ENCODE results near the gene TMC7. TPM values are rescaled to one million over a fixed set of nuclear protein-coding genes. Genes with fewer than 3 reads are reported as not detected.
A peak's percentile ranks its signal among the peaks of the same experiment; 100 is the strongest.

Gene TMC7
- total RNA-seq, 2 donors from 2014 or later, result 1.6 to 2.9 TPM

DNA sequence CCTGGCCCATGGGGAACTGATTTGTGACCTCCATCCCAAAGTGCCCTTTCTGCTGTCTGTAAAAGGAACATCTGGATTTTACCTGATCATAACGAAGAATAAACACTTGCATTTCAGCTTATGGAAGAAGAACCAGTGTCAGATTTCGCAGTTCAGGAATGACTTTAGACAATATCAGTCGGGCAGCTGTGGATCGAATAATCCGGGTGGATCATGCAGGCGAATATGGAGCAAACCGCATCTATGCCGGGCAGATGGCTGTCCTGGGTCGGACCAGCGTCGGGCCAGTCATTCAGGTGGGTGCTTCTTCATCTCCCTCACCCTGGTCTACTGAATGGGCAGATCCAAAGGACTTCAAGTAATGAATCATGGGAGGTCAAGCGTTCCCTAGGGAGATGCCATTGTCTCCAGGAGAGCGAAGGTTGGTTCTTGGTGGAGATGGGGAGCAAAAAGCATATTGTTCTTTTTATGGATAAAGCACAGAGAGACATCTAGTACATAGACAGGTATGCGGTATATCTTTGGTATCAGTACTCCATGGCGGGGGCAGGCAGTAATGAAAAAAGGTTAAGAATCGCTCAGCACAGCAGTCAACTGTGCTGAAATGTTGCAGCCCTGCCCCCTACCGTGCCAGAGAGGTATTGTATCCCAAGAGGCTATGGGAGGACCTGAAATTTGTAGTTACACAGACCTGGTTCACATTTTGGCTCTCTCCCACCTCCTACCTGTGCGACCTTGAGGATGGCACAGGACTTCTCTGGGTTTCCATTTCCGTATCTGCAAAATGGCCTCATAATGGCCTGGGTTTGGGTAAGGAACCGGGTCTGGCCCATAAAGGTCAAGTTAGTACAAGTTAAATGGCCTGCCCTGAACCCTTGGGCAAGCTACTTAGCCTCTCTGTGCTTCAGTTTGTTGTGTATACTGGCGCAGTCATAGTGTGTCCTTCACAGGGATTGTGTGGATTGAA, 88.4 kb downstream of the TMC7 start:
- Histone ChIP-seq H3K27me3 (replicated peaks; ENCODE audit: insufficient read depth) (no peaks in the 10 kb centered on the region), H3K36me3 (no peaks in the 10 kb centered on the region), H3K9me3 (no peaks in the 10 kb centered on the region), H3K4me3 (no peak overlapping the region), H3K27ac (no peak overlapping the region), H3K4me1 (replicated peaks) (no peaks in the 10 kb centered on the region)
- TF ChIP-seq, protein P1, sequence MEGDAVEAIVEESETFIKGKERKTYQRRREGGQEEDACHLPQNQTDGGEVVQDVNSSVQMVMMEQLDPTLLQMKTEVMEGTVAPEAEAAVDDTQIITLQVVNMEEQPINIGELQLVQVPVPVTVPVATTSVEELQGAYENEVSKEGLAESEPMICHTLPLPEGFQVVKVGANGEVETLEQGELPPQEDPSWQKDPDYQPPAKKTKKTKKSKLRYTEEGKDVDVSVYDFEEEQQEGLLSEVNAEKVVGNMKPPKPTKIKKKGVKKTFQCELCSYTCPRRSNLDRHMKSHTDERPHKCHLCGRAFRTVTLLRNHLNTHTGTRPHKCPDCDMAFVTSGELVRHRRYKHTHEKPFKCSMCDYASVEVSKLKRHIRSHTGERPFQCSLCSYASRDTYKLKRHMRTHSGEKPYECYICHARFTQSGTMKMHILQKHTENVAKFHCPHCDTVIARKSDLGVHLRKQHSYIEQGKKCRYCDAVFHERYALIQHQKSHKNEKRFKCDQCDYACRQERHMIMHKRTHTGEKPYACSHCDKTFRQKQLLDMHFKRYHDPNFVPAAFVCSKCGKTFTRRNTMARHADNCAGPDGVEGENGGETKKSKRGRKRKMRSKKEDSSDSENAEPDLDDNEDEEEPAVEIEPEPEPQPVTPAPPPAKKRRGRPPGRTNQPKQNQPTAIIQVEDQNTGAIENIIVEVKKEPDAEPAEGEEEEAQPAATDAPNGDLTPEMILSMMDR (IDR thresholded peaks at IDR 0.05), result peak in 3 of 4 experiments; percentile 56 to 67 (median 57)
- TF ChIP-seq POLR2A (IDR thresholded peaks at IDR 0.05) (no peak), POLR2AphosphoS5 (IDR thresholded peaks at IDR 0.05) (peak; percentile 10)
- 80% methylated on average over 21 of the region's 21 CpGs for WGBS
- DNase-seq (ENCODE audit: low spot score), result peak; percentile 46
- intact Hi-C loops (cut with DNase I), result loop anchor here (5.0 kb wide), 2 partner anchors 40 to 90 kb away; partner anchors contain the start of genes ITPRIPL2 and TMC7

DNA sequence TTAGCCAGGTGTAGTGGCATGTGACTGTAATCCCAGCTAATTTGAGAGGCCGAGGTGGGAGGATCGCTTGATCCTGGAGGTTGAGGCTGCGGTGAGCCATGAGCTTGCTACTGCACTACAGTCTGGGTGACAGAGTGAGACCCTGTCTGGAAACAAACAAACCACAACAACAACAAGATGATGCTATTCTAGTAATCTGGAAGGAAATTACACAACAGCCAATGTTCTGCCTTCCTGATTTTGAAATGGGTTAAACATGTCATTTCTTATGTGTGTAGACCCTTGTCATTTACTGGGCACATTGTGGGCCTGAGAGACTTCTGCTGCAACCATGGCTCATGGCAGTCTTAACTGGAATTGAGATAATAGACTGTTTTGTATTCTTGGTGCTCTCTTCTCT, 89.6 kb downstream of the TMC7 start:
- no peaks in the 10 kb centered on the region for H3K36me3 ChIP-seq
- 94% methylated on average over 3 of the region's 3 CpGs for WGBS
- DNase-seq (ENCODE audit: low spot score), result no peak
- no peaks in the 10 kb centered on the region for H3K27me3 ChIP-seq (replicated peaks; ENCODE audit: insufficient read depth)
- H3K27ac ChIP-seq, result no peak overlapping the region
- intact Hi-C loops (cut with DNase I), result loop anchor here (5.0 kb wide), 2 partner anchors 39 to 91 kb away; partner anchors contain the start of genes ITPRIPL2 and TMC7
- TF ChIP-seq, protein P1 (IDR thresholded peaks at IDR 0.05), result no peak
- TF ChIP-seq POLR2A (IDR thresholded peaks at IDR 0.05), result no peak
- no peaks in the 10 kb centered on the region for H3K4me1 ChIP-seq (replicated peaks)
- no peaks in the 10 kb centered on the region for H3K9me3 ChIP-seq
- H3K4me3 ChIP-seq, result no peak overlapping the region

DNA sequence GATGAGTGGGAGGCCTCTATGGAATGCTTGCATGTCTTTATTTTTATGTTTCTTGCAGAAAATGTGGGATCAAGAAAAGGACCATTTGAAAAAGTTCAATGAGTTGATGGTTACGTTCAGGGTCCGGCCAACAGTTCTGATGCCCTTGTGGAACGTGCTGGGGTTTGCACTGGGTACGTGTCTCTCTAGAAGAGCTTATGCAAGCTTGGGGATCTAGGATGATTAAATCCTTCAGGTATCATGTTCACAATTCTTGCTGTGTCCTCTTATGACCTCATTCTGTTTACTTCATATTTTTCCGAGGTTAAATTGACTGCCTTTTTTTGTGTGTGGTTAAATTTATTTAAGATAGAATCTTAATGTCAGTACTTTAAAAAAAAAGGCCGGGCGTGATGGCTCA, 90.1 kb downstream of the TMC7 start:
- TF ChIP-seq POLR2A (IDR thresholded peaks at IDR 0.05), result no peak
- TF ChIP-seq POLR2AphosphoS5 (IDR thresholded peaks at IDR 0.05), result no peak
- TF ChIP-seq, protein P1 (IDR thresholded peaks at IDR 0.05), result no peak
- no peaks in the 10 kb centered on the region for H3K36me3 ChIP-seq
- H3K27ac ChIP-seq, result peak overlapping the region in 1 of 2 donors; percentile 34

DNA sequence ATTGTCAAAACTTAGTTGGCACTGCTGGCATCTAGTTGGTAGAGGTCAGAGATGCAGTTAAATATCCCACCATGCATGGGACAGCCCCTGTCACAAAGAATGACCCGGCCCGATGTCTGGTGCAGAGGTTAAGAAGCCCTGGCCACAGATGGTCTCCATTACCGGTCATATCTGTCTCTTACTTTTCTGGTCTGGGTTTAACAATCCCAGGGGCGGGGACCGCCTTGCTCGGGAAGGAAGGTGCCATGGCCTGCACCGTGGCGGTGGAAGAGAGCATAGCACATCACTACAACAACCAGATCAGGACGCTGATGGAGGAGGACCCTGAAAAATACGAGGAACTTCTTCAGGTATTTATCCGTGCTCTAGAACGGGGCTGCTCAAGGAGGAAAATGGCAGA, 91.8 kb downstream of the TMC7 start:
- no peak for DNase-seq (ENCODE audit: low spot score)
- intact Hi-C loops (cut with DNase I), result no loop called here
- WGBS, result 95% methylated on average over 12 of the region's 12 CpGs
- Histone ChIP-seq H3K27ac (no peak overlapping the region), H3K36me3 (no peaks in the 10 kb centered on the region), H3K9me3 (no peaks in the 10 kb centered on the region), H3K4me3 (no peak overlapping the region), H3K27me3 (replicated peaks; ENCODE audit: insufficient read depth) (no peaks in the 10 kb centered on the region), H3K4me1 (replicated peaks) (no peaks in the 10 kb centered on the region)
- no peak for TF ChIP-seq POLR2A (IDR thresholded peaks at IDR 0.05)
- TF ChIP-seq, protein P1 (IDR thresholded peaks at IDR 0.05), result no peak
- no peak for TF ChIP-seq POLR2AphosphoS5 (IDR thresholded peaks at IDR 0.05)

More for the DNA sequence above, 90.1 kb downstream of the TMC7 start:
- intact Hi-C loops (cut with DNase I), result loop anchor here (5.0 kb wide), 2 partner anchors 38 to 92 kb away; partner anchors contain the start of genes ITPRIPL2 and TMC7
- Histone ChIP-seq H3K4me3 (no peak overlapping the region), H3K9me3 (no peaks in the 10 kb centered on the region), H3K27me3 (replicated peaks; ENCODE audit: insufficient read depth) (no peaks in the 10 kb centered on the region), H3K4me1 (replicated peaks) (no peaks in the 10 kb centered on the region)
- WGBS, result 59% methylated on average over 7 of the region's 7 CpGs
- DNase-seq (ENCODE audit: low spot score), result no peak

Measured in prostate gland (tissue), 2 donors.